ENCODE measurements around the gene COL6A5. TPM values are rescaled to one million over a fixed set of nuclear protein-coding genes. Genes with fewer than 3 reads are reported as not detected.
"Not testable (repeated sequence)": the region's sequence is repeated elsewhere in the genome, so short reads cannot be mapped to it uniquely, and the experiment has no call there.

Gene COL6A5
- polyA plus RNA-seq, 4 donors = 0.01 to 2.5 TPM; not detected in 2

DNA sequence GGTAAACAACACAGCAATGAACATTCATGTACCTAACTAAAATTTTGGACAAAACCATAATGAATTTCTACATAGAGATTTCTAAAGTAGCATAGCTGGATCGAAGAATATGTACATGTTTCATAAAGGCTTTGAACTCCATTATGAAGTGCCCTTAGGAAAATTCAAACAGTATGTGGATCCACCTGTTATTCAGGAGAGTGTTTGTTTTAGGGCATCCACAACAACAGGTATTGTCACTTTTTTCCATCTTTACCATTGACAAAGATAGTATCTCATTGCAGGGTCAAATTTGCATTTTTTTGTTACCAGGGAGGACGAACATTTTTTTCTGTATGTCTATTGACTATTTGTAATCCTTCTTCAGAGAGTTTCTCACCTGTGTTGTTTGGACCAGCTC, 75.0 kb downstream of the COL6A5 start:
- Histone ChIP-seq H3K27me3 (ENCODE audit: control insufficient read depth in 3 of 3, insufficient read depth in 3 of 3, low read length in 3 of 3) (no peaks in the 10 kb centered on the region), H3K27ac (ENCODE audit: low read depth in 1 of 3, low read length in 2 of 3) (no peak overlapping the region), H3K9me3 (ENCODE audit: control insufficient read depth in 2 of 2, insufficient read depth in 1 of 2, low read depth in 1 of 2, low read length in 1 of 2) (no peaks in the 10 kb centered on the region), H3K36me3 (ENCODE audit: control insufficient read depth in 3 of 3, insufficient read depth in 2 of 3, low read depth in 1 of 3, low read length in 3 of 3) (no peaks in the 10 kb centered on the region), H3K4me1 (ENCODE audit: control insufficient read depth in 3 of 3, insufficient read depth in 2 of 3, low read depth in 1 of 3, low read length in 2 of 3) (no peaks in the 10 kb centered on the region), H3K4me3 (ENCODE audit: low read depth in 1 of 3, low read length in 3 of 3) (no peak overlapping the region)
- FAIRE-seq = no peak
- 74 to 82% (median 81%) methylated on average over 2 of the region's 2 CpGs for WGBS, 3 donors
- DNase-seq = no peak

- no peaks in the 10 kb centered on the region for H3K27me3 ChIP-seq (ENCODE audit: control insufficient read depth in 3 of 3, insufficient read depth in 3 of 3, low read length in 3 of 3)
- 82 to 88% (median 86%) methylated on average over 4 of the region's 4 CpGs for WGBS, 3 donors
- DNase-seq = no peak
- FAIRE-seq = no peak
- H3K4me3 ChIP-seq (ENCODE audit: low read depth in 1 of 3, low read length in 3 of 3) = no peak overlapping the region
- no peaks in the 10 kb centered on the region for H3K4me1 ChIP-seq (ENCODE audit: control insufficient read depth in 3 of 3, insufficient read depth in 2 of 3, low read depth in 1 of 3, low read length in 2 of 3)
- no peaks in the 10 kb centered on the region for H3K36me3 ChIP-seq (ENCODE audit: control insufficient read depth in 3 of 3, insufficient read depth in 2 of 3, low read depth in 1 of 3, low read length in 3 of 3)
- no peak overlapping the region for H3K27ac ChIP-seq (ENCODE audit: low read depth in 1 of 3, low read length in 2 of 3)
- H3K9me3 ChIP-seq (ENCODE audit: control insufficient read depth in 2 of 2, insufficient read depth in 1 of 2, low read depth in 1 of 2, low read length in 1 of 2) = no peaks in the 10 kb centered on the region
Measured at GRCh38 chr3:130423064-130423463, 77.6 kb downstream of the COL6A5 start.

GRCh38 chr3:130424837-130425236, 79.4 kb downstream of the COL6A5 start:
- no peak overlapping the region for H3K27ac ChIP-seq (ENCODE audit: low read depth in 1 of 3, low read length in 2 of 3)
- no peaks in the 10 kb centered on the region for H3K9me3 ChIP-seq (ENCODE audit: control insufficient read depth in 2 of 2, insufficient read depth in 1 of 2, low read depth in 1 of 2, low read length in 1 of 2)
- H3K4me1 ChIP-seq (ENCODE audit: control insufficient read depth in 3 of 3, insufficient read depth in 2 of 3, low read depth in 1 of 3, low read length in 2 of 3) = no peaks in the 10 kb centered on the region
- no peaks in the 10 kb centered on the region for H3K27me3 ChIP-seq (ENCODE audit: control insufficient read depth in 3 of 3, insufficient read depth in 3 of 3, low read length in 3 of 3)
- FAIRE-seq (no peak), DNase-seq (no peak)
- 78 to 86% (median 82%) methylated on average over 5 of the region's 5 CpGs for WGBS, 3 donors
- no peaks in the 10 kb centered on the region for H3K36me3 ChIP-seq (ENCODE audit: control insufficient read depth in 3 of 3, insufficient read depth in 2 of 3, low read depth in 1 of 3, low read length in 3 of 3)
- H3K4me3 ChIP-seq (ENCODE audit: low read depth in 1 of 3, low read length in 3 of 3) = no peak overlapping the region

DNA sequence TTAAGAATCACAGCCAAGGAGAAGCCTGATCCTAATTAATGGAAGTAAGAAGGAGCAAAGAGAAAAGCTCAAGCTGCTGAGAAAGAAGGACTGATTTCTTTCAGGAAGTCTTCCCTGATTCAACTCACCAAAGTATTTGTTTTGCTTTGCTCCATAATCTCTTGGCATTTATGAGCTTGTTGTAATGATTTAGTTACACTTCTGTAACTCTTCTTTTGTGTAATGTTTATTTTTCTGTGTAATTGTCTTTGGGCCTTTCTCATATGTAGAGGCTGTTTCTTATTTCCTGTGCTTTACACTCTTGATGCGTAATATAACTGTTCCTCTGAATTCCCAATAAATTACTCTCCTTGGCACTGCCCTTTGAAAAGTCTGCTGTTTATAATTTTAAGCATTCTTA, 80.0 kb downstream of the COL6A5 start:
- no peak for FAIRE-seq
- H3K36me3 ChIP-seq (ENCODE audit: control insufficient read depth in 3 of 3, insufficient read depth in 2 of 3, low read depth in 1 of 3, low read length in 3 of 3) = no peaks in the 10 kb centered on the region
- no peaks in the 10 kb centered on the region for H3K4me1 ChIP-seq (ENCODE audit: control insufficient read depth in 3 of 3, insufficient read depth in 2 of 3, low read depth in 1 of 3, low read length in 2 of 3)
- DNase-seq = no peak
- H3K4me3 ChIP-seq (ENCODE audit: low read depth in 1 of 3, low read length in 3 of 3) = no peak overlapping the region
- H3K27ac ChIP-seq (ENCODE audit: low read depth in 1 of 3, low read length in 2 of 3) = no peak overlapping the region
- 84 to 85% (median 84%) methylated on average over 1 of the region's 1 CpG for WGBS, 3 donors
- no peaks in the 10 kb centered on the region for H3K9me3 ChIP-seq (ENCODE audit: control insufficient read depth in 2 of 2, insufficient read depth in 1 of 2, low read depth in 1 of 2, low read length in 1 of 2)
- no peaks in the 10 kb centered on the region for H3K27me3 ChIP-seq (ENCODE audit: control insufficient read depth in 3 of 3, insufficient read depth in 3 of 3, low read length in 3 of 3)

- WGBS, 3 donors = 77 to 88% (median 82%) methylated on average over 5 of the region's 5 CpGs
- Histone ChIP-seq H3K4me3 (ENCODE audit: low read depth in 1 of 3, low read length in 3 of 3) (no peak overlapping the region), H3K27ac (ENCODE audit: low read depth in 1 of 3, low read length in 2 of 3) (no peak overlapping the region), H3K27me3 (ENCODE audit: control insufficient read depth in 3 of 3, insufficient read depth in 3 of 3, low read length in 3 of 3) (no peaks in the 10 kb centered on the region), H3K36me3 (ENCODE audit: control insufficient read depth in 3 of 3, insufficient read depth in 2 of 3, low read depth in 1 of 3, low read length in 3 of 3) (no peaks in the 10 kb centered on the region), H3K9me3 (ENCODE audit: control insufficient read depth in 2 of 2, insufficient read depth in 1 of 2, low read depth in 1 of 2, low read length in 1 of 2) (no peaks in the 10 kb centered on the region), H3K4me1 (ENCODE audit: control insufficient read depth in 3 of 3, insufficient read depth in 2 of 3, low read depth in 1 of 3, low read length in 2 of 3) (no peaks in the 10 kb centered on the region)
- DNase-seq (no peak), FAIRE-seq (no peak)
Measured at GRCh38 chr3:130426206-130426605, 80.7 kb downstream of the COL6A5 start.

DNA sequence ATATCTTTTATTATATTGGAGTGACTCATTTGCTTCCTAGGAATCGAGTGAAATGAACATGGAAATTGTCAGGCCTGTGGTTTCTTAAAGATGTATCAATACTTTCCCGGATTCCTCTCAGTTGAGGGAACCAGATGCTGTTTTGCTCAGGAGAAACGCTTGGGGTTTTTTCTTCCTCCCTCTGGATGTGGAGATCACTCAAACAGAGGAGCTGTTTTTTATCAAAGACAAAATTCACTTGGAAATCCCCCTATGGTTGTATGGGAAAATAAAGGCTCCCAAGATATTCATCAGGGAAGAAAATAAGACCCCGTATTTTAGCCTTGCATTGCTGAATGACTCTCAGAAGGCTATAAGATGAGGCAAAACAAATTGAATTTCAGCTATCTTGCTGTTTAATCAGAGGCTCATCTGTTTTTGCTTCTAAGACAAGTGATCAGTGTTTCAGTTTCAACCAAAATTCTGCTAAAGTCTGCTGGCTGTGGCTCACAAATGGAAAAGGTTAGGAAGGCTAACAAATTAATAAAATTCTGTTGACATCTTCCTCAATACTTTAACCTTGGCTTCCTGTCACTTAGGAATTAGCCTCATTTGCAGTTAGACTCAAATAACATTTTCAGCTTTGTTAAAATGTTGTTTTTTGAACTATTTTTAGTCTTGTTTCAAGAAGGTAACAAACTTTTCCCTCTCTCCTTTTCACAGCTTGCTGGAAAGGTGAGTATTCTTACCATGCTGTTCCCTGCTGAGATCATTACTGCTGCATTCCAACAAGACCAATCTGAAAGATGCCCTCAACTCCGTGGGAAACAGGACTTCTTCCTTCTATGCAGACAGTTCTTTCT, 83.6 kb downstream of the COL6A5 start:
- H3K27me3 ChIP-seq (ENCODE audit: control insufficient read depth in 3 of 3, insufficient read depth in 3 of 3, low read length in 3 of 3) = no peaks in the 10 kb centered on the region
- WGBS, 3 donors = 46 to 58% (median 58%) methylated on average over 5 of the region's 5 CpGs
- no peak overlapping the region for H3K4me3 ChIP-seq (ENCODE audit: low read depth in 1 of 3, low read length in 3 of 3)
- FAIRE-seq (no peak), DNase-seq (no peak)
- H3K9me3 ChIP-seq (ENCODE audit: control insufficient read depth in 2 of 2, insufficient read depth in 1 of 2, low read depth in 1 of 2, low read length in 1 of 2) = no peaks in the 10 kb centered on the region
- no peaks in the 10 kb centered on the region for H3K4me1 ChIP-seq (ENCODE audit: control insufficient read depth in 3 of 3, insufficient read depth in 2 of 3, low read depth in 1 of 3, low read length in 2 of 3)
- H3K36me3 ChIP-seq (ENCODE audit: control insufficient read depth in 3 of 3, insufficient read depth in 2 of 3, low read depth in 1 of 3, low read length in 3 of 3) = no peaks in the 10 kb centered on the region
- no peak overlapping the region for H3K27ac ChIP-seq (ENCODE audit: low read depth in 1 of 3, low read length in 2 of 3)

GRCh38 chr3:130429713-130430023, 84.2 kb downstream of the COL6A5 start:
- no peaks in the 10 kb centered on the region for H3K9me3 ChIP-seq (ENCODE audit: control insufficient read depth in 2 of 2, insufficient read depth in 1 of 2, low read depth in 1 of 2, low read length in 1 of 2)
- no peak overlapping the region for H3K4me3 ChIP-seq (ENCODE audit: low read depth in 1 of 3, low read length in 3 of 3)
- H3K27me3 ChIP-seq (ENCODE audit: control insufficient read depth in 3 of 3, insufficient read depth in 3 of 3, low read length in 3 of 3) = no peaks in the 10 kb centered on the region
- WGBS, 3 donors = 25 to 47% (median 30%) methylated on average over 2 of the region's 2 CpGs
- no peak for FAIRE-seq
- H3K4me1 ChIP-seq (ENCODE audit: control insufficient read depth in 3 of 3, insufficient read depth in 2 of 3, low read depth in 1 of 3, low read length in 2 of 3) = no peaks in the 10 kb centered on the region
- no peak for DNase-seq
- H3K36me3 ChIP-seq (ENCODE audit: control insufficient read depth in 3 of 3, insufficient read depth in 2 of 3, low read depth in 1 of 3, low read length in 3 of 3) = no peaks in the 10 kb centered on the region
- no peak overlapping the region for H3K27ac ChIP-seq (ENCODE audit: low read depth in 1 of 3, low read length in 2 of 3)

DNA sequence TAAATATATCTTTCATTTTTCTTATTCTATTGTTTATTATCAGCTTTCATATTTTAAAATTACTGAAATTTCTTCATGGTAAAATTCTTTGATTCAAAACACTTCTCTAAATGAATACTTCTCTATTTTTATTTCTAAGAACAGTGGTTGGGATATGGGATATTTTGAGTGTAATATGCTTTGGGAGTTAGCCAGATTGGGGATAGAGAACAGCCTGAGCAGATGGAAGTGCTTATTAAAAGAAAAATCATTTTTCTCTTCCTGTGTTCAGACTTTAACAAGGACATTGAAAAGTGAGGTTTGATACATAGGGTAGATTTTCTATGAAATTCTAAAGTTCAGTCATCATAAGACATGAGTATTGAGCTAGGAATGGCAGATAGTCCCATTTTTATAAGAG, 84.8 kb downstream of the COL6A5 start:
- Histone ChIP-seq H3K4me3 (ENCODE audit: low read depth in 1 of 3, low read length in 3 of 3) (no peak overlapping the region), H3K4me1 (ENCODE audit: control insufficient read depth in 3 of 3, insufficient read depth in 2 of 3, low read depth in 1 of 3, low read length in 2 of 3) (no peaks in the 10 kb centered on the region), H3K27me3 (ENCODE audit: control insufficient read depth in 3 of 3, insufficient read depth in 3 of 3, low read length in 3 of 3) (no peaks in the 10 kb centered on the region), H3K36me3 (ENCODE audit: control insufficient read depth in 3 of 3, insufficient read depth in 2 of 3, low read depth in 1 of 3, low read length in 3 of 3) (no peaks in the 10 kb centered on the region), H3K27ac (ENCODE audit: low read depth in 1 of 3, low read length in 2 of 3) (no peak overlapping the region), H3K9me3 (ENCODE audit: control insufficient read depth in 2 of 2, insufficient read depth in 1 of 2, low read depth in 1 of 2, low read length in 1 of 2) (no peaks in the 10 kb centered on the region)
- DNase-seq = no peak
- FAIRE-seq = no peak

DNA sequence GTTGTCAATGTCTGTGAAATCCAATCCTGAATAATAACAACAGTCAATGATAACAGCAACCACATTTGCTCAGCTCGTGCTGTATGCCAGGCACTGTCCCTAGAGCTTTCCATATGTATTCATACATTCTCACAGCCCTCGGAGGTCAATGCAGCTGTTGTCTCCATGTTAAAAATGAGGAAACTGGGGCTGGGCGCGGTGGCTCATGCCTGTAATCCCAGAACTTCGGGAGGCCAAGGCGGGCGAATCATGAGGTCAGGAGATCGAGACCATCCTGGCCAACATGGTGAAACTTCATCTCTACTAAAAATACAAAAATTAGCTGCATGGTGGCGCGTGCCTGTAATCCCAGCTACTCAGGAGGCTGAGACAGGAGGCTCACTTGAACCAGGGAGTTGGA, 86.6 kb downstream of the COL6A5 start:
- not testable (repeated sequence) for H3K27ac ChIP-seq (ENCODE audit: low read depth in 1 of 3, low read length in 2 of 3); DNase-seq; FAIRE-seq; H3K27me3 ChIP-seq (ENCODE audit: control insufficient read depth in 3 of 3, insufficient read depth in 3 of 3, low read length in 3 of 3); H3K36me3 ChIP-seq (ENCODE audit: control insufficient read depth in 3 of 3, insufficient read depth in 2 of 3, low read depth in 1 of 3, low read length in 3 of 3); H3K4me1 ChIP-seq (ENCODE audit: control insufficient read depth in 3 of 3, insufficient read depth in 2 of 3, low read depth in 1 of 3, low read length in 2 of 3); H3K9me3 ChIP-seq (ENCODE audit: control insufficient read depth in 2 of 2, insufficient read depth in 1 of 2, low read depth in 1 of 2, low read length in 1 of 2); H3K4me3 ChIP-seq (ENCODE audit: low read depth in 1 of 3, low read length in 3 of 3)
- WGBS, 3 donors = 80 to 86% (median 82%) methylated on average over 10 of the region's 10 CpGs

Measured in small intestine (tissue), 7 donors.